NT2/D1 (cell line): ENCODE data around the gene PI4KA.
"Not testable (repeated sequence)": the region's sequence is repeated elsewhere in the genome, so short reads cannot be mapped to it uniquely, and the experiment has no call there.

Source experiments
- DNase-seq: peaks from one replicate; pipeline ENCODE4 v3.0.0-alpha.2; 2011; ENCODE audit warnings: low read depth, low spot score
- H3K27me3 ChIP-seq: 2 replicates; pipeline ENCODE4 v1.6.0; 2011; ENCODE audit warnings: mild to moderate bottlenecking; ENCODE audit not compliant: insufficient read length, insufficient read depth
- H3K36me3 ChIP-seq: 2 replicates; pipeline ENCODE4 v1.6.1; 2011; ENCODE audit warnings: mild to moderate bottlenecking, low read length, mixed read lengths; ENCODE audit not compliant: insufficient read depth, insufficient read length
- H3K4me1 ChIP-seq: 2 replicates; pipeline ENCODE4 v1.5.1; 2011; ENCODE audit not compliant: insufficient read depth, insufficient read length
- H3K4me3 ChIP-seq: 2 replicates; pipeline ENCODE4 v1.5.1; 2011; ENCODE audit warnings: low read depth; ENCODE audit not compliant: insufficient read length
- H3K9ac ChIP-seq: 2 replicates; pipeline ENCODE4 v1.6.0; 2011; ENCODE audit warnings: low read depth; ENCODE audit not compliant: insufficient read length
- H3K9me3 ChIP-seq: 2 replicates; pipeline ENCODE4 v1.5.1; 2011; ENCODE audit warnings: mild to moderate bottlenecking, low read length; ENCODE audit not compliant: insufficient read depth
- SUZ12 ChIP-seq: IDR thresholded peaks from 2 replicates; pipeline ENCODE4 v1.6.1; 2011; ENCODE audit not compliant: insufficient read length, insufficient read depth; ENCODE audit errors: extremely low read depth
- YY1 ChIP-seq: IDR thresholded peaks from 2 replicates; pipeline ENCODE4 v1.6.1; 2011; ENCODE audit not compliant: insufficient read length, insufficient read depth
- ZNF274 ChIP-seq: IDR thresholded peaks from 2 replicates; pipeline ENCODE4 v1.6.1; 2011; ENCODE audit warnings: mild to moderate bottlenecking, low read depth, low read length

Gene PI4KA

GRCh38 chr22:20899827-20900423, 41.3 kb upstream of the PI4KA start:
- TF ChIP-seq YY1 (no peak), SUZ12 (no peak), ZNF274 (no peak)

GRCh38 chr22:20897737-20898136, 39.1 kb upstream of the PI4KA start:
- not testable (repeated sequence) for H3K36me3 ChIP-seq, H3K4me1 ChIP-seq, H3K4me3 ChIP-seq, H3K27me3 ChIP-seq, H3K9me3 ChIP-seq, DNase-seq, H3K9ac ChIP-seq

More at GRCh38 chr22:20899827-20900423, 41.3 kb upstream of the PI4KA start:
- H3K27me3 ChIP-seq, result no peaks in the 10 kb centered on the region
- H3K4me1 ChIP-seq, result no peaks in the 10 kb centered on the region
- no peaks in the 10 kb centered on the region for H3K9me3 ChIP-seq
- no peak overlapping the region for H3K9ac ChIP-seq
- H3K36me3 ChIP-seq, result no peaks in the 10 kb centered on the region
- H3K4me3 ChIP-seq, result no peak overlapping the region
- DNase-seq, result no peak

DNA sequence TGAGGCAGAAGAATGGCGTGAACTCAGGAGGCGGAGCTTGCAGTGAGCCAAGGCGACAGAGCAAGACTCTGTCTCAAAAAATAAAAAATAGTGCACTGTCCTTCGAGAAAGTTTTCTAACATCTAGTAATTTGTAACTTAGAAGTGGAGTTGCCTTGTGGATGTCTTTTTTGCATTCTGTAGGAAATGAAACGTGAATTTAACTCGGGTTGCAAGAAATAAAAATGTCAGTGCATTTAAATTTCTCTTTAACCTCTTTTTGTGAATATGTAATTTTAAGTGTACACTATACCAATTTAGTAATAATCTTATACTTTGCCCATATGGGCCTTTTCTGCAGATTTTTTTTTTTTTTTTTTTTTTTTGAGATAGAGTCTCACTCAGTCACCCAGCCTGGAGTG, 32.4 kb upstream of the PI4KA start:
- Histone ChIP-seq H3K9ac (no peak overlapping the region), H3K4me3 (no peak overlapping the region), H3K4me1 (no peaks in the 10 kb centered on the region), H3K9me3 (no peaks in the 10 kb centered on the region), H3K27me3 (no peaks in the 10 kb centered on the region), H3K36me3 (peaks cover 29% of the 10 kb centered on the region)
- no peak for TF ChIP-seq YY1
- TF ChIP-seq ZNF274, result no peak
- TF ChIP-seq SUZ12, result no peak
- no peak for DNase-seq

DNA sequence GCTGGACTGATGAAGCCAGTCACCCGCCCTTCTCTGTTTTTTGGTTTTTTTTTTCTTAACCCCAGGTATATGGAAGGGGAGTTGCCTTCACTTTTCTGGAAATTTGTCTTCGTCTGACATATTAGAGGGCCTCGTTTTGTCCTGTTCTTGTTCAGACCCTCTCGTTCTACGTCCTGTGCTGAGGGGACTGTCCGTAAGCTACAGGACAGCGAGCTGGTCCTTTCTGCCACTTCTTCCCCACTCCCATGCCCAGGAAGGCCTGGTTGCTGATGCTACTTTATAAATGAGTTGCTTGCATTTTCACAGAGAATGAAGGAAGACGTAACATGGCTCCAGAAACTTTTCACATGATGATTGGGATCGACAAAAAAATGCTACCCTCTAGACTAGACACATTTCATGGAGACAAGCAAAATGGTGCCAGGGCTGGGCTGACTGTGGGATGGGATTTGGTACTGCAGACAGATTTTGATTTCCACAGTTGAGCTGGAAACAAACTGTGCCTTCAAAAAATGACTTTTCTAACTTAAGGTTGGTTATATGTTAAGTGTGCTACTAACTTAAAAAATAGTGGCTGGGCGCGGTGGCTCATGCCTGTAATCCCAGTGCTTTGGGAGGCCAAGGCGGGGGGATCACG, 31.4 kb upstream of the PI4KA start:
- peaks cover 29% of the 10 kb centered on the region for H3K36me3 ChIP-seq
- TF ChIP-seq ZNF274 (no peak), YY1 (no peak), SUZ12 (no peak)
- H3K9me3 ChIP-seq, result no peaks in the 10 kb centered on the region
- H3K4me1 ChIP-seq, result no peaks in the 10 kb centered on the region
- no peak overlapping the region for H3K4me3 ChIP-seq
- no peaks in the 10 kb centered on the region for H3K27me3 ChIP-seq
- H3K9ac ChIP-seq, result no peak overlapping the region
- no peak for DNase-seq

DNA sequence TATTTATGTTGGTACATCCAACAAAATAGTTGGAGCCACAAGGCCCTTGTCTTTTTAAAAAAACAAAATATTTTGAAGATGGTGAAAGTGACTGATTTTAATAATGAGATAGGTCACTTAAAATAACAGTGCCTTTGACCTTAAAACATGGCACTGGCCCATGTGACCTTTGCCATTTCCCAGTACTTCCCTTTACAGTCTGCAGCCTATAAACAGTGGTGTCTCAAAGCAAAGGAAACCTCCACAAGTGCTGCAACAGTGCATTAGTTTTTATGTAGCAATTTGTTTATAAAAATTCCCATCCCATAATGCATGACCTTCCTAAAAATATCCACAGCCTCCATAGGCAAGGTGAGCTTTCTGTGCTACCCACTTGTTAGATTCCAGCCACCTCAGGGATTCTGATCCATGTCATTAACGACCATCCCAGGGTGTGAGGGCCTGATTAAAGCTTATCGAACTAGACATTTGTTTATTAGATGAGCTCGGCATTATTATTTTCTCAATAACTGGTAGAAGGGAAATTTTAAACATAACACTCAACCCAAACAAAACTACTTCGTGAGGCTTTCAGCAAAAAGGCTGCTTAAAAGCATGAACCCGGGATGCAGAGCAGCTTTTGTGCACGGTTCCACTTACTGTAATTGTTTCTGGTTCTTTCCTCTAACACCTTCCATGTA, 30.6 kb upstream of the PI4KA start:
- Histone ChIP-seq H3K4me1 (no peaks in the 10 kb centered on the region), H3K36me3 (peaks cover 33% of the 10 kb centered on the region)

DNA sequence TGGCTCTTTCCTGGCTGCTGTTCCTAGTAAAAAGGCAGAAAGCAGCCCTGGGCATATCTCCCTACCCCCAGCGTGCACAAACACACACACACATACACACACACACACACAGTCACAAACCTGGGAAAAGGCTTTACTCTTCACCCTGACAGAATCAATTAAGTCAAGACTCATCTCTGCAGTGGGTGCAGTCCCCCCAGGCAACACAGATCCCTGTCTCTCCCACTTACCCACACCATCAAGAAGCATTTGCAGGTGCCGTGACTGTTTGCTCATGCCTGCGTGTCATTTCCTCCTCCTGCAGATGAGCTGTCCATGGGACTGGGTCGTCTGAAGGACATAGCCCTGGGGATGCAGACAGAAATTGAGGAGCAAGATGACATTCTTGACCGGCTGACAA, 28.8 kb upstream of the PI4KA start:
- no peaks in the 10 kb centered on the region for H3K4me1 ChIP-seq
- TF ChIP-seq ZNF274 (no peak), YY1 (no peak), SUZ12 (no peak)
- no peaks in the 10 kb centered on the region for H3K9me3 ChIP-seq
- H3K4me3 ChIP-seq, result no peak overlapping the region
- no peaks in the 10 kb centered on the region for H3K27me3 ChIP-seq
- H3K36me3 ChIP-seq, result peaks cover 46% of the 10 kb centered on the region
- H3K9ac ChIP-seq, result no peak overlapping the region
- no peak for DNase-seq

More for the DNA sequence above, 30.6 kb upstream of the PI4KA start:
- TF ChIP-seq SUZ12, result no peak
- no peak for TF ChIP-seq YY1
- TF ChIP-seq ZNF274, result no peak
- no peak for DNase-seq
- Histone ChIP-seq H3K4me3 (no peak overlapping the region), H3K9me3 (no peaks in the 10 kb centered on the region), H3K27me3 (no peaks in the 10 kb centered on the region), H3K9ac (no peak overlapping the region)

DNA sequence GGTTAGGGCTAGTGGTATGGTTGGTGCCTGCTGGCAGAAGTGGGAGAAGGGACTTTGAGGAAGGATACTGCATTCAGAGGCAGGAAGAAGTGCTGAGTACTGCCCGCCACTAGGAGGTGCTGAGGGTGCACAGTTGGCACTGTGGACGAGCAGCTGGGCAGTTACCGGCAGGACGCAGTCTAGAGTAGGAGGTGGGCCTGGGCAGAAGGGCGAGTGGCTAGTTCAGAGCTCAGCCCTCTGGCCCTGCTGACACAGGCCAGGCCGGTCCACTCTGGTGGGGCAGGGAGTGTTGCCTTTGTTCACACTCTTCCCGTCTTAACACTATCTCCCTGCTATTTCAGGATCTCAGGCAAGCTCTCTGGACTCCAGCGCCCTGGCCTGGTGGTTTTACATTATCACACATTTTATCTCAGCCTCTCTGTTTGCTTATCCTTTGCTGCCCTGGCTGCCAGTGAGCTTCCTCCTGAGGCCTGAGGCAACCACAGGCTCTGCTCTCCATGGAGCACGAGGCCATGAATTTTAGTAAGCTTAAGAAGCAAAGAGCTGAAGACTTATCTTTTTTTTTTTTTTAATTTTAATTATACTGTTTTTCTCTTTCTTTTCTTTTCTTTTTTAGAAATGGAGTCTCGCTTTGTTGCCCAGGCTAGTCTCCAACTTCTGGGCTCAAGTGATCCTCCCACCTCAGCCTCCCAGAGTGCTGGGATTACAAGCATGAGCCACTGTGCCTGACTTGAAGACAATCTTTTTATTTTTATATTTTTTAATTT, 27.1 kb upstream of the PI4KA start:
- Histone ChIP-seq H3K4me3 (no peak overlapping the region), H3K9me3 (no peaks in the 10 kb centered on the region), H3K9ac (peak overlapping the region; percentile 44), H3K36me3 (peaks cover 55% of the 10 kb centered on the region), H3K27me3 (no peaks in the 10 kb centered on the region), H3K4me1 (no peaks in the 10 kb centered on the region)
- no peak for TF ChIP-seq SUZ12
- TF ChIP-seq YY1, result no peak
- no peak for TF ChIP-seq ZNF274
- peak; percentile 62 for DNase-seq
